IgD-negative memory B cell (primary cell): ENCODE measurements around the gene TMEM220. TPM values are rescaled to one million over a fixed set of nuclear protein-coding genes. Genes with fewer than 3 reads are reported as not detected.
"Not testable (repeated sequence)": the region's sequence is repeated elsewhere in the genome, so short reads cannot be mapped to it uniquely, and the experiment has no call there.

Source experiments
- H3K27ac Mint-ChIP-seq, 3 donors: one replicate each; pipeline ENCODE4 v1.8.0; 2020 to 2022; ENCODE audit warnings: mild to moderate bottlenecking in 3 of 3, mixed read lengths in 3 of 3, moderate library complexity in 1 of 3
- H3K27me3 Mint-ChIP-seq: one replicate; pipeline ENCODE4 v1.8.0; 2021; ENCODE audit warnings: mixed read lengths
- H3K36me3 Mint-ChIP-seq: one replicate; pipeline ENCODE4 v1.8.0; 2020; ENCODE audit warnings: mild to moderate bottlenecking, mixed read lengths
- H3K4me1 Mint-ChIP-seq, 3 donors: one replicate each; pipeline ENCODE4 v1.8.0; 2020 to 2022; ENCODE audit warnings: mixed read lengths in 3 of 3, mild to moderate bottlenecking in 1 of 3
- H3K4me3 Mint-ChIP-seq, 4 donors: one replicate each; pipeline ENCODE4 v1.8.0; 2020 to 2022; ENCODE audit warnings: mild to moderate bottlenecking in 4 of 4, mixed read lengths in 4 of 4, moderate library complexity in 3 of 4
- H3K9me3 Mint-ChIP-seq, 3 donors: one replicate each; pipeline ENCODE4 v1.8.0; 2020 to 2021; ENCODE audit warnings: mixed read lengths in 3 of 3, mild to moderate bottlenecking in 1 of 3
- polyA plus RNA-seq: library from polyadenylated mRNA; unstranded; fragments of 300-500 nt; fragmentation: Illumina TruSeq; gene quantifications from one replicate; pipeline ENCODE4 v1.2.3, GENCODE V29; 2021

Gene TMEM220
- polyA plus RNA-seq, 1 donor from 2014 or later, result 3.6 TPM

- Mint-ChIP-seq H3K4me3 (no peak overlapping the region), H3K27me3 (peaks cover 14% of the 10 kb centered on the region), H3K27ac (no peak overlapping the region), H3K9me3 (no peaks in the 10 kb centered on the region), H3K36me3 (no peaks in the 10 kb centered on the region), H3K4me1 (no peaks in the 10 kb centered on the region)
Observed at GRCh38 chr17:10743316-10744009, 13.6 kb upstream of the TMEM220 start.

DNA sequence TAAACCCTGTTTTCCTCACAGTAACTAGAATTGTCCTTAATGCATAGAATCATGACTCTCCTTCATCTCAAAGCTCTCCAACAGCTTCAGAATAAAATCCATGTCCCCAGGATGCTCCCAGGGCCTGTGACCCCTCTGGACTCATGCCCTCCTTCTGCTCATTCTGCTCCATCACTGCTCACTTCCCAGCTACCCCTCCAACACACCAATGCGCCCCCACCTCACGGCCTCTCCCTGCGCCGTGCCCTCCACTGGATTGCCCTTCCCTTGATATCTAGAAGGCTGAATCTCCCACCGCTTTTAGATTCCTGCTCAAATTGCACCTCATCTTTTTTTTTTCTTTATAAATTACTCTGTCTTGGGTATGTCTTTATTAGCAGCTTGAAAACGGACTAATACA lies 12.6 kb upstream of the TMEM220 start:
- H3K27me3 Mint-ChIP-seq, result peaks cover 13% of the 10 kb centered on the region
- no peaks in the 10 kb centered on the region for H3K9me3 Mint-ChIP-seq
- H3K27ac Mint-ChIP-seq, result no peak overlapping the region
- no peak overlapping the region for H3K4me3 Mint-ChIP-seq
- H3K36me3 Mint-ChIP-seq, result no peaks in the 10 kb centered on the region
- H3K4me1 Mint-ChIP-seq, result no peaks in the 10 kb centered on the region

DNA sequence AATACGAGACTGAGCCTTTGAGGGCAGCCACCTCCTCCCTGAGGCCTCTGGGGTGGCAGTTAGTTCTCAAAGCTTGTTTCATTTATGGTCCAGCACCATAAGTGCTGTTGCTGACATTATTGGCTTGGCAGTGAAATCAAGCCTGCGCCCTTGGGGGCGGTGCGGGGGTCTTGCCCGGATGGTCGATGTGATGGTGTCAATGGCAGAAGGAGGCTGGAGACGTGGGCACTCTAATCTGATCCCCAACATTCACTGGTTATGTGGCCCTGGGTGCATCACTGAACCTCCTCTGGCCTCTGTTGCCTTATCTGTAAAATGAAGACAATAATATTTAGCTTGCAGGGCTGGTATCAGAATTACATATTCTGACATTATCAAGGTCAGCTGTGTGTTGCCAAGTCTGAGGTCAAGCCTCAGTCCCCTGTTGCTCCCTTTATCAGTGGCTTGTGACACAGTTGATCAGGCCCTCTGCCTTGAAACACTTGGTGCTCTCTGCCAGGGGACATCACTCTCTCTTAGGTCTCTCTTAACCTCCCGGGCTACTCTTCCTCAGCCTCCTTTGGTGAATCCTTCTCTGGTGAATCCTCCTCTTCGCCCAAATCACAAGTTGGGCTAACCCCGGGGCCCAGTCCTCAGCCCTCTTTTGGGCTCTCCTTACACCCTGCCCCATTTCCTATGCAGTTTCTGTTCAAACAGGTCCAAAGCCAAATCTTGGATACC lies 11.8 kb upstream of the TMEM220 start:
- Mint-ChIP-seq H3K27me3 (peaks cover 14% of the 10 kb centered on the region), H3K4me3 (no peak overlapping the region), H3K36me3 (no peaks in the 10 kb centered on the region), H3K9me3 (no peaks in the 10 kb centered on the region), H3K4me1 (peaks cover 0 to 4% (median 0%) of the 10 kb centered on the region in 3 donors), H3K27ac (no peak overlapping the region)

DNA sequence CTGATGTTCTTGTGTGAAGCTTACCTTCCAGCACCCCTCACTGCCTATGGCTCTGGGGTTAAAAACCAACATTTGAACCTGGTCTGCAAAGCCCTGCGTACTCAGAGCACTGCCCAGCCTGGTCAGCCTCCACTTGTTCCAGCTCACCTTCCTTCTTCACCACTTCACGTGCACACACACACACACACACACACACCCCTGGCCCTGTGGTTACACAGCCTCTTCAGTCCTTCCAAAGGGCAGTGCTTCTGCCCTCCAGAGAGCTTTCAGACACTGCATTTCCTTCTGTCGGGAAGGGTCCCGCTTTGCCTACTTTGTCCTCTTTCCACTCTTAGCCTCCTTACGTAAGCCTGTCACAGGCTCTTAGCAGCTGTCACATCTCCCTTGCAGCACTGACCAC lies 9.6 kb upstream of the TMEM220 start:
- Mint-ChIP-seq H3K9me3 (no peaks in the 10 kb centered on the region), H3K27me3 (peaks cover 10% of the 10 kb centered on the region), H3K4me1 (peaks cover 0 to 4% (median 4%) of the 10 kb centered on the region in 3 donors), H3K4me3 (no peak overlapping the region), H3K36me3 (no peaks in the 10 kb centered on the region), H3K27ac (no peak overlapping the region)

DNA sequence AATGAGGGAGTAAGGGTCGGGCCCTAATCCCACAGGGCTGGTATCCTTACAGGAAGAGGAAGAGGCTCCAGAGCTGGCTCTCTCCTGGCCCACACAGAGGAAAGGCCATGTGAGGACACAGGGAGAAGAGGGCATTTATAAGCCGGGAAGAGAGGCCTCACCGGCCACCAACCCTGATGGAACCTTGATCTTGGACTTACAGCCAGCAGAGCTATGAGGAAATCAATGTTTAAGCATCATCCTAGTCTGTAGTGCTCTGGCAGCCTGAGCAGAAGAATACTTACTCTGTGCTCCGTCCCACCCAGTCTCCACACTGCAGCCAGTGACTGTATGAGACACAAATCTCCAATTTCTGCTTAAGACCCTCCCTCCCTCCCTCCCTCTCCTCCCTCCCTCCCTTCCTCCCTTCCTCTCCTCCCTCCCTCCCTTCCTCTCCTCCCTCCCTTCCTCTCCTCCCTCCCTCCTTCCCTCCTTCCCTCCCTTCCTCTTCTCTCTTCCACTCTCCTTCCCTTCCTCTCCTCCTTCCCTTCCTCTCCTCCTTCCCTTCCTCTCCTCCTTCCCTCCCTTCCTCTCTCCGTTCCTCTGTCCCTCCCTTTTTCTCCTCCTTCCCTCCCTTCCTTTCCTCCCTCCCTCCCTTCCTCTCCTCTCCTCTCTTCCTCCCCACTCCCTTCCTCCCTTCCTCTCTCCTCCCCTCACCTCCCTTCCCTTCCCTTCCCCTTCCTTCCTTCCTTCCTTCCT lies 8.9 kb upstream of the TMEM220 start:
- H3K9me3 Mint-ChIP-seq, result no peaks in the 10 kb centered on the region
- H3K27ac Mint-ChIP-seq, result no peak overlapping the region
- peaks cover 0 to 5% (median 4%) of the 10 kb centered on the region in 3 donors for H3K4me1 Mint-ChIP-seq
- H3K27me3 Mint-ChIP-seq, result peaks cover 13% of the 10 kb centered on the region
- H3K36me3 Mint-ChIP-seq, result no peaks in the 10 kb centered on the region
- H3K4me3 Mint-ChIP-seq, result no peak overlapping the region

- Mint-ChIP-seq H3K27ac (no peak overlapping the region), H3K27me3 (peaks cover 17% of the 10 kb centered on the region), H3K4me1 (peaks cover 0 to 5% (median 4%) of the 10 kb centered on the region in 3 donors), H3K36me3 (no peaks in the 10 kb centered on the region), H3K4me3 (no peak overlapping the region), H3K9me3 (no peaks in the 10 kb centered on the region)
Observed at GRCh38 chr17:10737736-10738135, 7.9 kb upstream of the TMEM220 start.

- H3K27ac Mint-ChIP-seq, result no peak overlapping the region
- H3K4me1 Mint-ChIP-seq, result peaks cover 0 to 5% (median 4%) of the 10 kb centered on the region in 3 donors
- H3K27me3 Mint-ChIP-seq, result peaks cover 17% of the 10 kb centered on the region
- no peak overlapping the region for H3K4me3 Mint-ChIP-seq
- no peaks in the 10 kb centered on the region for H3K9me3 Mint-ChIP-seq
- no peaks in the 10 kb centered on the region for H3K36me3 Mint-ChIP-seq
Observed at GRCh38 chr17:10737168-10737622, 7.4 kb upstream of the TMEM220 start.

- no peak overlapping the region for H3K4me3 Mint-ChIP-seq
- H3K27ac Mint-ChIP-seq, result peak overlapping the region in 1 of 3 donors; percentile 60
- peaks cover 19% of the 10 kb centered on the region for H3K27me3 Mint-ChIP-seq
- H3K36me3 Mint-ChIP-seq, result no peaks in the 10 kb centered on the region
- peaks cover 3 to 8% (median 6%) of the 10 kb centered on the region in 3 donors for H3K4me1 Mint-ChIP-seq
- H3K9me3 Mint-ChIP-seq, result no peaks in the 10 kb centered on the region
Observed at GRCh38 chr17:10735821-10736220, 6.0 kb upstream of the TMEM220 start.

GRCh38 chr17:10735251-10735650 lies 5.4 kb upstream of the TMEM220 start:
- Mint-ChIP-seq H3K36me3 (no peaks in the 10 kb centered on the region), H3K27ac (no peak overlapping the region), H3K4me1 (peaks cover 6 to 11% (median 7%) of the 10 kb centered on the region in 3 donors), H3K4me3 (no peak overlapping the region), H3K27me3 (peaks cover 19% of the 10 kb centered on the region), H3K9me3 (no peaks in the 10 kb centered on the region)

- no peak overlapping the region for H3K27ac Mint-ChIP-seq
- no peaks in the 10 kb centered on the region for H3K9me3 Mint-ChIP-seq
Observed at GRCh38 chr17:10733666-10734065, 3.8 kb upstream of the TMEM220 start.

DNA sequence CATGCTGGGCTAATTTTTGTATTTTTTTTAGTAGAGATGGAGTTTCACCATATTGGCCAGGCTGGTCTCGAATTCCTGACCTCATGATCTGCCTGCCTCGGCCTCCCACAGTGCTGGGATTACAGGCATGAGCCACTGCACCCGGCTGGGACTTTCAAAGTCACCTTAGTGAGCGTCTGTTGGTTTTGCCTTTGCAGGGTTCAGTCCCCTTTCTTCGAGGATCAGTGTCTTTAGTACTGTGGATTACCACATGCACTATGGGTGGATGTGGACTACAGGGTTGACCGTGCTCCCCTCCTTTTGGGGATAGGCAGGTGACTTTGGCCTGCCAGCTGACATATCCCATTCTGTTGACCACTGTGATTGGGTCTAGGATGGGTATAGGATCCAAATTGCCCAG lies 2.3 kb upstream of the TMEM220 start:
- peak overlapping the region in 1 of 4 donors; percentile 13 for H3K4me3 Mint-ChIP-seq
- H3K27me3 Mint-ChIP-seq, result peaks cover 11% of the 10 kb centered on the region

More at GRCh38 chr17:10733666-10734065, 3.8 kb upstream of the TMEM220 start:
- Mint-ChIP-seq H3K27me3 (peaks cover 12% of the 10 kb centered on the region), H3K36me3 (no peaks in the 10 kb centered on the region), H3K4me3 (no peak overlapping the region), H3K4me1 (peaks cover 7 to 11% (median 8%) of the 10 kb centered on the region in 3 donors)

DNA sequence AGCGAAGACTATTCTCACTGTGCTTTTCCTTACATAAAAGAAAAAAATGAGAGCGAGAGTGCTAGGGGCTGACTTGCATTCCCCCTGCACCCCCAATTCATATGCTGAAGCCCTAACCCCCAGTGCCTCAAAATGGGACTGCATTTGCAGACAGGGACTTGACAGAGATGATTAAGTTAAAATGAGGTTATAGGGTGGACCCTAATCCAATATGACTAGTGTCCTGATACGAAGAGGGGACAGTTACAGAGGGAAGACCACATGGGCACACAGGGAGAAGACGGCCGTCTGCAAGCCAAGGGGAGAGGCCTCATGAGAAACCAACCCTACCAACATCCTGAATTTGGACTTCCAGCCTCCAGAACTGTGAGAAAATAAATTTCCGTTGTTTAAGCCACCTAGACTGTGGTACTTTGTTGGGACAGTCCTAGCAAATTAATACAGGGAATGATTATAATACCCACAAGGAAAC lies 1.6 kb upstream of the TMEM220 start:
- H3K36me3 Mint-ChIP-seq, result no peaks in the 10 kb centered on the region
- H3K4me3 Mint-ChIP-seq, result peak overlapping the region in 3 of 4 donors; percentile 46 to 94 (median 84)
- H3K27me3 Mint-ChIP-seq, result peaks cover 10% of the 10 kb centered on the region
- H3K27ac Mint-ChIP-seq, result no peak overlapping the region
- H3K9me3 Mint-ChIP-seq, result no peaks in the 10 kb centered on the region
- H3K4me1 Mint-ChIP-seq, result peaks cover 3 to 11% (median 8%) of the 10 kb centered on the region in 3 donors

More for the DNA sequence above, 2.3 kb upstream of the TMEM220 start:
- peaks cover 5 to 11% (median 8%) of the 10 kb centered on the region in 3 donors for H3K4me1 Mint-ChIP-seq
- not testable (repeated sequence) for H3K36me3 Mint-ChIP-seq, H3K9me3 Mint-ChIP-seq, H3K27ac Mint-ChIP-seq

GRCh38 chr17:10730247-10730646 lies 424 bp upstream of the TMEM220 start:
- H3K9me3 Mint-ChIP-seq, H3K36me3 Mint-ChIP-seq: not testable (repeated sequence)
- peak overlapping the region; percentile 84 to 94 (median 88) for H3K4me3 Mint-ChIP-seq
- peaks cover 3 to 11% (median 8%) of the 10 kb centered on the region in 3 donors for H3K4me1 Mint-ChIP-seq
- peaks cover 10% of the 10 kb centered on the region for H3K27me3 Mint-ChIP-seq
- peak overlapping the region in 1 of 3 donors; percentile 62 for H3K27ac Mint-ChIP-seq

GRCh38 chr17:10728331-10728892 lies 1.4 kb downstream of the TMEM220 start:
- H3K27me3 Mint-ChIP-seq, result peaks cover 6% of the 10 kb centered on the region
- H3K9me3 Mint-ChIP-seq, result no peaks in the 10 kb centered on the region
- no peak overlapping the region for H3K27ac Mint-ChIP-seq
- peak overlapping the region in 2 of 4 donors; percentile 9 to 87 for H3K4me3 Mint-ChIP-seq
- peaks cover 4% of the 10 kb centered on the region for H3K36me3 Mint-ChIP-seq
- peaks cover 3 to 8% (median 6%) of the 10 kb centered on the region in 3 donors for H3K4me1 Mint-ChIP-seq
